GM12878 (cell line): ENCODE results near the gene ALCAM. TPM values are rescaled to one million over a fixed set of nuclear protein-coding genes. Genes with fewer than 3 reads are reported as not detected.

Experiments
- ATAC-seq: fragments of 200-7000 bp; cut with Tn5 transposase; 3 replicates; pipeline ENCODE4 v1.9.1; 2020; ENCODE audit warnings: mild to moderate bottlenecking, moderate library complexity
- BruUV-seq: library from RNA; stranded (reverse); fragments of 400-500 nt; replicated peaks from 2 replicates; lab custom pipeline; 2021; lab: Mats Ljungman, UMichigan
- CTCF ChIA-PET: fragments of 300-600 bp; sonication (Branson Sonifier 250); formaldehyde crosslinking; extraction: SDS; loops from one replicate; lab custom pipeline; 2021; ENCODE audit warnings: inconsistent platforms; lab: Yijun Ruan, JAX
- POLR2A ChIA-PET: fragments of 350-600 bp; formaldehyde crosslinking; extraction: SDS; loops from one replicate; lab custom pipeline; 2021; ENCODE audit warnings: inconsistent platforms; lab: Charles Lee
- RAD21 ChIA-PET: fragments of 300-600 bp; sonication (Branson Sonifier 250); formaldehyde crosslinking; loops from one replicate; lab custom pipeline; 2023; ENCODE audit warnings: antibody characterized with exemption; ENCODE audit not compliant: unreplicated experiment; lab: Charles Lee
- SMC1A ChIA-PET: fragments of 300-600 bp; sonication (Branson Sonifier 250); formaldehyde crosslinking; loops from one replicate; lab custom pipeline; 2023; ENCODE audit not compliant: unreplicated experiment, uncharacterized antibody; lab: Charles Lee
- DNase-seq: peaks from one replicate; pipeline ENCODE4 v3.0.0-alpha.2; 2011; ENCODE audit warnings: low read depth, low spot score
- FAIRE-seq: peaks from 3 replicates; lab custom pipeline; 2011; peaks lifted over from hg19 to GRCh38; lab: Jason Lieb, UNC
- H2AFZ ChIP-seq: 2 replicates; pipeline ENCODE4 v1.6.0; 2011; ENCODE audit warnings: low read depth, low read length, control low read depth; ENCODE audit not compliant: control insufficient read depth
- H3K27ac ChIP-seq: 2 replicates; pipeline ENCODE4 v1.5.1; 2011; ENCODE audit warnings: control low read depth; ENCODE audit not compliant: control insufficient read depth, insufficient read depth
- H3K27me3 ChIP-seq, 2 experiments: replicated peaks in 1 of 2; 2 replicates each; pipeline versions ENCODE4 v1.6.0 to v1.6.1; 2011; ENCODE audit warnings: low read length in 1 of 2; ENCODE audit not compliant: control insufficient read depth in 2 of 2, insufficient read depth in 2 of 2
- H3K36me3 ChIP-seq, 2 experiments: 2 replicates each; pipeline ENCODE4 v1.5.1; 2011; ENCODE audit warnings: low read length in 1 of 2; ENCODE audit not compliant: control insufficient read depth in 2 of 2, insufficient read depth in 2 of 2
- H3K4me1 ChIP-seq: 2 replicates; pipeline ENCODE4 v1.6.1; 2011; ENCODE audit warnings: mild to moderate bottlenecking, low read length, moderate library complexity, mixed read lengths; ENCODE audit not compliant: control insufficient read depth, insufficient read depth
- H3K4me2 ChIP-seq: 2 replicates; pipeline ENCODE4 v1.6.0; 2011; ENCODE audit warnings: control low read depth; ENCODE audit not compliant: control insufficient read depth, insufficient read depth
- H3K4me3 ChIP-seq: fragments of 200-600 bp; sonication (generic); 2 replicates; pipeline ENCODE4 v1.5.1; 2016
- H3K79me2 ChIP-seq: 2 replicates; pipeline ENCODE4 v1.6.0; 2011; ENCODE audit warnings: low read length; ENCODE audit not compliant: control insufficient read depth, insufficient read depth
- H3K9ac ChIP-seq: 2 replicates; pipeline ENCODE4 v1.8.0; 2011; ENCODE audit warnings: low read length, control low read depth, mixed read lengths; ENCODE audit not compliant: control insufficient read depth, insufficient read depth
- H3K9me3 ChIP-seq: replicated peaks from 3 replicates; pipeline ENCODE4 v1.5.1; 2011; ENCODE audit warnings: mild to moderate bottlenecking, low read length; ENCODE audit not compliant: control insufficient read depth, insufficient read depth
- H4K20me1 ChIP-seq: 2 replicates; pipeline ENCODE4 v1.6.0; 2011; ENCODE audit not compliant: control insufficient read depth, insufficient read depth
- CBX3 ChIP-seq: fragments of 200-600 bp; sonication (generic); IDR thresholded peaks from 2 replicates; pipeline ENCODE4 v1.6.1; 2016; ENCODE audit warnings: low read depth, borderline replicate concordance
- EED ChIP-seq: sonication (generic); IDR thresholded peaks from 2 replicates; pipeline ENCODE4 v1.6.1; 2016; ENCODE audit warnings: antibody characterized with exemption, low read depth
- ESRRA ChIP-seq: IDR thresholded peaks from 2 replicates; pipeline ENCODE4 v1.6.1; 2012; ENCODE audit warnings: mild to moderate bottlenecking, low read length, improper control_type of control experiment
- HDGF ChIP-seq: fragments of 450-650 bp; IDR thresholded peaks from 2 replicates; pipeline ENCODE4 v1.6.1; 2016; ENCODE audit warnings: antibody characterized with exemption
- MTA3 ChIP-seq: IDR thresholded peaks from 2 replicates; pipeline ENCODE4 v1.6.1; 2012; ENCODE audit warnings: low read length, inconsistent platforms, borderline replicate concordance
- in situ Hi-C: fragments of 300-500 bp; cut with MboI; formaldehyde crosslinking; loops from 9 replicates; pipeline ENCODE4 v1.14.3; 2018; ENCODE audit warnings: mixed read lengths
- intact Hi-C: fragments of 100-400 bp; cut with micrococcal nuclease; formaldehyde crosslinking; loops from one replicate; pipeline ENCODE4 v1.14.2; 2022; ENCODE audit not compliant: unreplicated experiment
- polyA plus RNA-seq, 11 experiments: library from polyadenylated mRNA; depleted of rRNA in 4 of 11; unstranded in 6 of 11; stranded (reverse) in 5 of 11; fragments of >200 nt; fragmentation: Nextera tagmentation in 4 of 11; fragmentation: Illumina TruSeq in 1 of 11; extraction: Ambion mirVana in 4 of 11; extraction: Trizol in 1 of 11; gene quantifications; 1 replicate in 1 of 11; 2 replicates in 10 of 11; pipeline versions ENCODE4 v1.2.1 to v1.2.3, GENCODE V29; 2011 to 2016; ENCODE audit warnings: inconsistent platforms in 2 of 11, missing spikeins in 2 of 11, low read depth in 1 of 11
- total RNA-seq, 4 experiments: library from RNA; depleted of rRNA in 3 of 4; stranded (reverse); fragments of >200 nt in 3 of 4; fragmentation: Illumina TruSeq in 1 of 4; extraction: Trizol in 1 of 4; gene quantifications; 2 replicates each; pipeline versions ENCODE4 v1.2.1 to v1.2.3, GENCODE V29; 2013 to 2021
- TF ChIP-seq, protein P1 (sequence below): IDR thresholded peaks from 2 replicates; pipeline ENCODE4 v1.6.1; 2011; ENCODE audit warnings: mild to moderate bottlenecking, low read depth, low read length, moderate library complexity; ENCODE audit not compliant: insufficient replicate concordance
- TF ChIP-seq, protein P2 (sequence below): fragments of 450-650 bp; IDR thresholded peaks from 2 replicates; pipeline ENCODE4 v1.6.1; 2017; ENCODE audit warnings: antibody characterized with exemption, mild to moderate bottlenecking, moderate library complexity

The ALCAM gene
- total and polyA plus RNA-seq, 10 of the 15 experiments (the other 5 are each of a cell fraction or from before 2014, with no cell fraction given) = 12.2 to 54.2 (median 32.6) TPM

DNA sequence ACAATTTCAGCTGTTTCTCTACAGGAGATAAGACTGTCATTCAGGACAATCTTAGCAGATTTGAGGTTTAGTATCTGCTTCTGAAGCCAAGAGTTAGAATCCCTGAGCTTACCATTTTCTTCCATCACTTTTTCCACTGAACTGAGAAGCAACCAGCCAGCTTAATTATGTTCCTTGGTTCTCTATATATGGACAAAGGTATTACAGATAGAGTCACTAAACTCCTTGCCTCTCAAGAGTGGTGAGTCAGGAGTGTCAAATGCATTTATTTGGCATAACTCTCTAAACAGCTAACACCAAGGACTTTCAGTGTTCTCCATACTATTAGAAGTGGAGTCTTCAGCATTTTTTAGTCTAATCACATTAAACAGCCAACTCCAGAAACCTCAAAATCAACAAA lies 239.3 kb downstream of the ALCAM start:
- Histone ChIP-seq H3K4me2 (no peak overlapping the region), H3K9ac (no peak overlapping the region), H3K4me1 (no peaks in the 10 kb centered on the region), H3K4me3 (no peak overlapping the region), H3K27ac (no peak overlapping the region), H3K36me3 (no peaks in the 10 kb centered on the region), H3K9me3 (no peaks in the 10 kb centered on the region; the same call in 2 of the 3 replicates), H4K20me1 (no peaks in the 10 kb centered on the region), H3K79me2 (no peaks in the 10 kb centered on the region), H2AFZ (no peak overlapping the region), H3K27me3 (no peaks in the 10 kb centered on the region)
- ATAC-seq (no peak), FAIRE-seq (no peak), DNase-seq (no peak)
- ChIA-PET RAD21 (no interaction called here), CTCF (no interaction called here), SMC1A (interaction anchor here (1.4 kb wide), 1 partner anchor 27 kb away, joined by 4 read pairs; no protein-coding TSS in a partner anchor), POLR2A (no interaction called here)
- no peak for TF ChIP-seq HDGF
- TF ChIP-seq MTA3 = no peak
- TF ChIP-seq ESRRA = no peak
- no peak for TF ChIP-seq EED
- TF ChIP-seq, protein P1, sequence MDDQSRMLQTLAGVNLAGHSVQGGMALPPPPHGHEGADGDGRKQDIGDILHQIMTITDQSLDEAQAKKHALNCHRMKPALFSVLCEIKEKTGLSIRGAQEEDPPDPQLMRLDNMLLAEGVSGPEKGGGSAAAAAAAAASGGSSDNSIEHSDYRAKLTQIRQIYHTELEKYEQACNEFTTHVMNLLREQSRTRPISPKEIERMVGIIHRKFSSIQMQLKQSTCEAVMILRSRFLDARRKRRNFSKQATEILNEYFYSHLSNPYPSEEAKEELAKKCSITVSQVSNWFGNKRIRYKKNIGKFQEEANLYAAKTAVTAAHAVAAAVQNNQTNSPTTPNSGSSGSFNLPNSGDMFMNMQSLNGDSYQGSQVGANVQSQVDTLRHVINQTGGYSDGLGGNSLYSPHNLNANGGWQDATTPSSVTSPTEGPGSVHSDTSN = no peak
- TF ChIP-seq, protein P2, sequence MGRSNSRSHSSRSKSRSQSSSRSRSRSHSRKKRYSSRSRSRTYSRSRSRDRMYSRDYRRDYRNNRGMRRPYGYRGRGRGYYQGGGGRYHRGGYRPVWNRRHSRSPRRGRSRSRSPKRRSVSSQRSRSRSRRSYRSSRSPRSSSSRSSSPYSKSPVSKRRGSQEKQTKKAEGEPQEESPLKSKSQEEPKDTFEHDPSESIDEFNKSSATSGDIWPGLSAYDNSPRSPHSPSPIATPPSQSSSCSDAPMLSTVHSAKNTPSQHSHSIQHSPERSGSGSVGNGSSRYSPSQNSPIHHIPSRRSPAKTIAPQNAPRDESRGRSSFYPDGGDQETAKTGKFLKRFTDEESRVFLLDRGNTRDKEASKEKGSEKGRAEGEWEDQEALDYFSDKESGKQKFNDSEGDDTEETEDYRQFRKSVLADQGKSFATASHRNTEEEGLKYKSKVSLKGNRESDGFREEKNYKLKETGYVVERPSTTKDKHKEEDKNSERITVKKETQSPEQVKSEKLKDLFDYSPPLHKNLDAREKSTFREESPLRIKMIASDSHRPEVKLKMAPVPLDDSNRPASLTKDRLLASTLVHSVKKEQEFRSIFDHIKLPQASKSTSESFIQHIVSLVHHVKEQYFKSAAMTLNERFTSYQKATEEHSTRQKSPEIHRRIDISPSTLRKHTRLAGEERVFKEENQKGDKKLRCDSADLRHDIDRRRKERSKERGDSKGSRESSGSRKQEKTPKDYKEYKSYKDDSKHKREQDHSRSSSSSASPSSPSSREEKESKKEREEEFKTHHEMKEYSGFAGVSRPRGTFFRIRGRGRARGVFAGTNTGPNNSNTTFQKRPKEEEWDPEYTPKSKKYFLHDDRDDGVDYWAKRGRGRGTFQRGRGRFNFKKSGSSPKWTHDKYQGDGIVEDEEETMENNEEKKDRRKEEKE = no peak
- no peak for TF ChIP-seq CBX3
- BruUV-seq = no TSS peak
- in situ Hi-C loops = no loop called here
- intact Hi-C loops = no loop called here
